RWPE2 (cell line): ENCODE results near the gene TENT5C.

Source experiments
- ATAC-seq: fragments of 200-7000 bp; cut with Tn5 transposase; 3 replicates; pipeline ENCODE4 v1.9.1; 2021; ENCODE audit warnings: low read depth
- DNase-seq: peaks from one replicate; pipeline ENCODE4 v3.0.0-alpha.2; 2020; ENCODE audit warnings: low spot score
- H3K27ac ChIP-seq: fragments of 450-650 bp; 2 replicates; pipeline ENCODE4 v1.5.1; 2017; ENCODE audit warnings: mild to moderate bottlenecking; ENCODE audit not compliant: poor library complexity, severe bottlenecking
- H3K27me3 ChIP-seq: fragments of 250-450 bp; sonication (Bioruptor Pico); 2 replicates; pipeline ENCODE4 v1.5.1; 2021; ENCODE audit warnings: mild to moderate bottlenecking, moderate library complexity; ENCODE audit not compliant: insufficient read depth, poor library complexity, severe bottlenecking
- H3K36me3 ChIP-seq: fragments of 250-450 bp; sonication (Bioruptor Pico); 2 replicates; pipeline ENCODE4 v1.5.1; 2020; ENCODE audit warnings: low read depth, mild to moderate bottlenecking, moderate library complexity
- H3K4me1 ChIP-seq: fragments of 250-450 bp; sonication (Bioruptor Pico); 2 replicates; pipeline ENCODE4 v1.5.1; 2021; ENCODE audit warnings: mild to moderate bottlenecking, moderate library complexity; ENCODE audit not compliant: insufficient read depth, poor library complexity, severe bottlenecking
- H3K4me3 ChIP-seq: fragments of 250-450 bp; sonication (Bioruptor Pico); 2 replicates; pipeline ENCODE4 v1.5.1; 2021; ENCODE audit warnings: mild to moderate bottlenecking, moderate library complexity; ENCODE audit not compliant: severe bottlenecking
- H3K9me3 ChIP-seq: fragments of 250-450 bp; sonication (Bioruptor Pico); 2 replicates; pipeline ENCODE4 v1.5.1; 2021; ENCODE audit warnings: mild to moderate bottlenecking, moderate library complexity; ENCODE audit not compliant: severe bottlenecking
- TF ChIP-seq, protein P1 (sequence below): fragments of 450-650 bp; IDR thresholded peaks from one replicate; pipeline ENCODE4 v1.5.1; 2017; ENCODE audit warnings: mild to moderate bottlenecking, moderate library complexity; ENCODE audit not compliant: poor library complexity, severe bottlenecking

Gene TENT5C

DNA sequence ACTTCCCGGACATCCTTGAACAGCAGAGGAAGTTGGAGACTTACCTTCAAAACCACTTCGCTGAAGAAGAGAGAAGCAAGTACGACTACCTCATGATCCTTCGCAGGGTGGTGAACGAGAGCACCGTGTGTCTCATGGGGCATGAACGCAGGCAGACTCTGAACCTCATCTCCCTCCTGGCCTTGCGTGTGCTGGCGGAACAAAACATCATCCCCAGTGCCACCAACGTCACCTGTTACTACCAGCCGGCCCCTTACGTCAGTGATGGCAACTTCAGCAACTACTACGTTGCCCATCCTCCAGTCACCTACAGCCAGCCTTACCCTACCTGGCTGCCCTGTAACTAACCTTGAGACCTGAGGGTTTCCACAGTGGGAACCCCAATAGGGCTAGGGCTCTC lies 17.9 kb downstream of the TENT5C start:
- no peak for ATAC-seq
- H3K4me1 ChIP-seq = no peaks in the 10 kb centered on the region
- DNase-seq = no peak
- H3K27ac ChIP-seq = no peak overlapping the region
- TF ChIP-seq, protein P1, sequence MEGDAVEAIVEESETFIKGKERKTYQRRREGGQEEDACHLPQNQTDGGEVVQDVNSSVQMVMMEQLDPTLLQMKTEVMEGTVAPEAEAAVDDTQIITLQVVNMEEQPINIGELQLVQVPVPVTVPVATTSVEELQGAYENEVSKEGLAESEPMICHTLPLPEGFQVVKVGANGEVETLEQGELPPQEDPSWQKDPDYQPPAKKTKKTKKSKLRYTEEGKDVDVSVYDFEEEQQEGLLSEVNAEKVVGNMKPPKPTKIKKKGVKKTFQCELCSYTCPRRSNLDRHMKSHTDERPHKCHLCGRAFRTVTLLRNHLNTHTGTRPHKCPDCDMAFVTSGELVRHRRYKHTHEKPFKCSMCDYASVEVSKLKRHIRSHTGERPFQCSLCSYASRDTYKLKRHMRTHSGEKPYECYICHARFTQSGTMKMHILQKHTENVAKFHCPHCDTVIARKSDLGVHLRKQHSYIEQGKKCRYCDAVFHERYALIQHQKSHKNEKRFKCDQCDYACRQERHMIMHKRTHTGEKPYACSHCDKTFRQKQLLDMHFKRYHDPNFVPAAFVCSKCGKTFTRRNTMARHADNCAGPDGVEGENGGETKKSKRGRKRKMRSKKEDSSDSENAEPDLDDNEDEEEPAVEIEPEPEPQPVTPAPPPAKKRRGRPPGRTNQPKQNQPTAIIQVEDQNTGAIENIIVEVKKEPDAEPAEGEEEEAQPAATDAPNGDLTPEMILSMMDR = no peak
- peaks cover 14% of the 10 kb centered on the region for H3K27me3 ChIP-seq
- no peaks in the 10 kb centered on the region for H3K36me3 ChIP-seq
- no peak overlapping the region for H3K4me3 ChIP-seq
- H3K9me3 ChIP-seq = no peaks in the 10 kb centered on the region

- Histone ChIP-seq H3K27me3 (peaks cover 10% of the 10 kb centered on the region), H3K4me3 (no peak overlapping the region), H3K36me3 (no peaks in the 10 kb centered on the region), H3K27ac (no peak overlapping the region), H3K9me3 (no peaks in the 10 kb centered on the region), H3K4me1 (no peaks in the 10 kb centered on the region)
- DNase-seq (no peak), ATAC-seq (no peak)
- TF ChIP-seq, protein P1 = no peak
These were observed 21.8 kb downstream of the TENT5C start for GRCh38 chr1:117627546-117628130.

GRCh38 chr1:117628343-117628742 lies 22.5 kb downstream of the TENT5C start:
- H3K27me3 ChIP-seq = peaks cover 8% of the 10 kb centered on the region
- ATAC-seq (no peak), DNase-seq (no peak)
- no peak overlapping the region for H3K4me3 ChIP-seq
- H3K9me3 ChIP-seq = no peaks in the 10 kb centered on the region
- H3K4me1 ChIP-seq = no peaks in the 10 kb centered on the region
- no peaks in the 10 kb centered on the region for H3K36me3 ChIP-seq
- H3K27ac ChIP-seq = no peak overlapping the region
- TF ChIP-seq, protein P1 = no peak

- H3K36me3 ChIP-seq = no peaks in the 10 kb centered on the region
- H3K27me3 ChIP-seq = peaks cover 8% of the 10 kb centered on the region
- TF ChIP-seq, protein P1 = no peak
- H3K4me1 ChIP-seq = no peaks in the 10 kb centered on the region
- no peak overlapping the region for H3K27ac ChIP-seq
- ATAC-seq (no peak), DNase-seq (no peak)
- H3K4me3 ChIP-seq = no peak overlapping the region
- no peaks in the 10 kb centered on the region for H3K9me3 ChIP-seq
These were observed 24.0 kb downstream of the TENT5C start for GRCh38 chr1:117629625-117630422.
